ENCODE measurements around the gene PSAP.

- peak; percentile 6; the same call in 1 of the 2 replicates for TF ChIP-seq CTCF (IDR thresholded peaks at IDR 0.05)
- TF ChIP-seq ZFX (IDR thresholded peaks at IDR 0.05; ENCODE audit: borderline replicate concordance) = no peak
Observed at GRCh38 chr10:71850743-71851464, at the start of gene PSAP.
